Kidney (tissue), 14 donors: Measurements from ENCODE around the gene LCN2. TPM values are rescaled to one million over a fixed set of nuclear protein-coding genes. Genes with fewer than 3 reads are reported as not detected.

Experiments used
- DNase-seq, 5 donors: peaks; one replicate each; pipeline ENCODE4 v3.0.0-alpha.2; 2013 to 2020
- FAIRE-seq: peaks from 2 replicates; lab custom pipeline; 2012; peaks lifted over from hg19 to GRCh38; lab: Jason Lieb, UNC
- H3K27ac ChIP-seq, 2 donors: one replicate each; pipeline ENCODE4 v1.7.0; 2013; ENCODE audit warnings: low read depth in 2 of 2, low read length in 2 of 2, inconsistent platforms in 1 of 2
- H3K27me3 ChIP-seq: one replicate; pipeline ENCODE4 v1.7.1; 2013; ENCODE audit warnings: low read length, inconsistent platforms; ENCODE audit not compliant: control insufficient read depth, insufficient read depth
- H3K36me3 ChIP-seq, 3 donors: one replicate each; pipeline versions ENCODE4 v1.7.0 to v1.7.1; 2013; ENCODE audit warnings: low read length in 3 of 3, control low read depth in 1 of 3, inconsistent platforms in 1 of 3; ENCODE audit not compliant: insufficient read depth in 3 of 3, control insufficient read depth in 2 of 3
- H3K4me1 ChIP-seq, 3 donors: one replicate each; pipeline versions ENCODE4 v1.7.0 to v1.7.1; 2013; ENCODE audit warnings: low read length in 3 of 3, inconsistent platforms in 1 of 3, low read depth in 1 of 3; ENCODE audit not compliant: control insufficient read depth in 2 of 3, insufficient read depth in 2 of 3
- H3K4me3 ChIP-seq, 3 donors: one replicate each; pipeline versions ENCODE4 v1.7.0 to v1.8.1; 2013; ENCODE audit warnings: low read length in 3 of 3, control low read depth in 1 of 3, inconsistent platforms in 1 of 3
- H3K9ac ChIP-seq, 3 donors: one replicate each; pipeline versions ENCODE4 v1.7.0 to v1.7.1; 2013; ENCODE audit warnings: low read length in 3 of 3, control low read depth in 1 of 3, inconsistent platforms in 1 of 3
- H3K9me3 ChIP-seq, 3 donors: one replicate each; pipeline versions ENCODE4 v1.7.0 to v1.7.1; 2013; ENCODE audit warnings: low read length in 3 of 3, control low read depth in 1 of 3, inconsistent platforms in 1 of 3; ENCODE audit not compliant: control insufficient read depth in 2 of 3, insufficient read depth in 1 of 3
- CTCF ChIP-seq: IDR thresholded peaks from 3 replicates; pipeline ENCODE4 v1.5.1; 2012; ENCODE audit warnings: mild to moderate bottlenecking, moderate library complexity, borderline replicate concordance; ENCODE audit not compliant: insufficient read depth; ENCODE audit errors: extremely low read depth
- intact Hi-C: fragments of 100-400 bp; cut with DNase I; formaldehyde crosslinking; loops from one replicate; pipeline ENCODE4 v1.11.1; 2022
- polyA plus RNA-seq: library from polyadenylated mRNA; stranded (reverse); fragments of 350-450 nt; fragmentation: Illumina TruSeq; extraction: RNeasy Lipid Tissue Mini Kit (QIAGEN cat#74804); gene quantifications from one replicate; pipeline ENCODE4 v1.2.3, GENCODE V29; 2014; ENCODE audit warnings: low read depth, low replicate concordance; ENCODE audit not compliant: insufficient read depth
- total RNA-seq: library from RNA; stranded (reverse); fragmentation: NEBNext Ultra II Directional; extraction: Animal tissue kit (Norgen Biotek cat#: 25700); gene quantifications from one replicate; pipeline ENCODE4 v1.2.1, GENCODE V29; 2021
- donor health status: control.
- donor health status: control.
- donor health status: control.
- donor health status: control.
- donor health status: control.
- donor health status: DM: yes; HTN: yes; CAD: no.
- donor health status: Normal renal cell carcinoma (clear cell type).

Gene LCN2
- total and polyA plus RNA-seq, 2 donors from 2014 or later = 8.2 to 198 TPM

GRCh38 chr9:128169492-128169891 lies 20.2 kb downstream of the LCN2 start:
- DNase-seq (peak in 1 of 5 donors; percentile 63), FAIRE-seq (no peak)
- Histone ChIP-seq H3K27ac (no peak overlapping the region), H3K4me3 (no peak overlapping the region), H3K27me3 (no peaks in the 10 kb centered on the region), H3K9me3 (no peaks in the 10 kb centered on the region), H3K4me1 (no peaks in the 10 kb centered on the region), H3K9ac (no peak overlapping the region), H3K36me3 (peaks cover 7 to 34% (median 20%) of the 10 kb centered on the region in 3 donors)
- intact Hi-C loops = no loop called here
- no peak for TF ChIP-seq CTCF

- no peaks in the 10 kb centered on the region for H3K9me3 ChIP-seq
- FAIRE-seq = no peak
- H3K27ac ChIP-seq = no peak overlapping the region
These were observed 20.7 kb downstream of the LCN2 start for GRCh38 chr9:128169925-128170324.

GRCh38 chr9:128174062-128174461 lies 24.8 kb downstream of the LCN2 start:
- TF ChIP-seq CTCF = no peak
- Histone ChIP-seq H3K4me1 (peaks cover 0 to 3% (median 0%) of the 10 kb centered on the region in 3 donors), H3K9ac (no peak overlapping the region), H3K9me3 (no peaks in the 10 kb centered on the region), H3K4me3 (no peak overlapping the region), H3K27me3 (no peaks in the 10 kb centered on the region), H3K27ac (no peak overlapping the region), H3K36me3 (peaks cover 5 to 42% (median 26%) of the 10 kb centered on the region in 3 donors)
- no peak for FAIRE-seq
- intact Hi-C loops = no loop called here
- peak in 1 of 5 donors; percentile 34 for DNase-seq

More at GRCh38 chr9:128169925-128170324, 20.7 kb downstream of the LCN2 start:
- Histone ChIP-seq H3K4me3 (no peak overlapping the region), H3K4me1 (no peaks in the 10 kb centered on the region), H3K36me3 (peaks cover 7 to 33% (median 20%) of the 10 kb centered on the region in 3 donors), H3K9ac (no peak overlapping the region), H3K27me3 (no peaks in the 10 kb centered on the region)
- intact Hi-C loops = no loop called here
- TF ChIP-seq CTCF = no peak
- no peak for DNase-seq

GRCh38 chr9:128175102-128175563 lies 25.9 kb downstream of the LCN2 start:
- Histone ChIP-seq H3K4me1 (peaks cover 0 to 3% (median 0%) of the 10 kb centered on the region in 3 donors), H3K27ac (no peak overlapping the region), H3K36me3 (peaks cover 6 to 39% (median 23%) of the 10 kb centered on the region in 3 donors), H3K9ac (no peak overlapping the region), H3K9me3 (no peaks in the 10 kb centered on the region), H3K27me3 (no peaks in the 10 kb centered on the region), H3K4me3 (no peak overlapping the region)
- intact Hi-C loops = no loop called here
- FAIRE-seq (no peak), DNase-seq (no peak)
- TF ChIP-seq CTCF = no peak
